GM23338 (cell line): ENCODE measurements around the gene IFI44L. TPM values are rescaled to one million over a fixed set of nuclear protein-coding genes. Genes with fewer than 3 reads are reported as not detected.

Source experiments
- ATAC-seq: fragments of 200-7000 bp; cut with Tn5 transposase; 3 replicates; pipeline ENCODE4 v1.9.1; 2020
- DNase-seq: peaks from one replicate; pipeline ENCODE4 v3.0.0-alpha.2; 2015; ENCODE audit warnings: low spot score
- H2AFZ ChIP-seq: fragments of 200-600 bp; sonication (generic); 2 replicates; pipeline ENCODE4 v1.8.0; 2016; ENCODE audit warnings: antibody characterized with exemption, mild to moderate bottlenecking, moderate library complexity
- H3F3A ChIP-seq: fragments of 200-600 bp; sonication (generic); replicated peaks from 2 replicates; pipeline ENCODE4 v1.8.0; 2017; ENCODE audit warnings: antibody characterized with exemption, mixed run types, low read depth
- H3K27ac ChIP-seq: fragments of 200-600 bp; sonication (generic); 2 replicates; pipeline ENCODE4 v1.6.1; 2016; ENCODE audit warnings: low read depth
- H3K27me3 ChIP-seq: fragments of 200-600 bp; sonication (generic); 2 replicates; pipeline ENCODE4 v1.8.0; 2016; ENCODE audit warnings: mild to moderate bottlenecking, mixed run types, moderate library complexity; ENCODE audit not compliant: insufficient read depth
- H3K36me3 ChIP-seq: fragments of 200-600 bp; sonication (generic); 2 replicates; pipeline ENCODE4 v1.8.0; 2016; ENCODE audit warnings: mild to moderate bottlenecking; ENCODE audit not compliant: insufficient read depth
- H3K4me1 ChIP-seq: fragments of 200-600 bp; sonication (generic); 2 replicates; pipeline ENCODE4 v1.8.0; 2016; ENCODE audit warnings: mild to moderate bottlenecking, moderate library complexity; ENCODE audit not compliant: insufficient read depth
- H3K4me2 ChIP-seq: fragments of 200-600 bp; sonication (generic); 2 replicates; pipeline ENCODE4 v1.7.1; 2017; ENCODE audit warnings: mixed run types
- H3K4me3 ChIP-seq: fragments of 200-600 bp; sonication (generic); 2 replicates; pipeline ENCODE4 v1.6.1; 2016; ENCODE audit warnings: mixed run types
- H3K79me2 ChIP-seq: fragments of 200-600 bp; sonication (generic); replicated peaks from 2 replicates; pipeline ENCODE4 v1.8.0; 2017; ENCODE audit warnings: mild to moderate bottlenecking; ENCODE audit not compliant: insufficient read depth
- H3K9me2 ChIP-seq: fragments of 200-600 bp; sonication (generic); 2 replicates; pipeline ENCODE4 v1.8.0; 2017; ENCODE audit not compliant: insufficient read depth
- H4K20me1 ChIP-seq: fragments of 200-600 bp; sonication (generic); replicated peaks from 2 replicates; pipeline ENCODE4 v1.8.0; 2017; ENCODE audit warnings: mild to moderate bottlenecking; ENCODE audit not compliant: insufficient read depth
- H3K27ac Mint-ChIP-seq: 2 replicates; pipeline ENCODE4 v1.8.0; 2020; ENCODE audit warnings: inconsistent platforms, mild to moderate bottlenecking, moderate library complexity, mixed read lengths
- H3K27me3 Mint-ChIP-seq: 3 replicates; pipeline ENCODE4 v1.8.0; 2022; ENCODE audit warnings: low read depth, mild to moderate bottlenecking, moderate library complexity, mixed read lengths, inconsistent platforms; ENCODE audit not compliant: insufficient read depth, poor library complexity
- H3K36me3 Mint-ChIP-seq: 3 replicates; pipeline ENCODE4 v1.8.0; 2021; ENCODE audit warnings: low read depth, mild to moderate bottlenecking, inconsistent platforms, moderate library complexity, mixed read lengths
- H3K4me1 Mint-ChIP-seq: 3 replicates; pipeline ENCODE4 v1.8.0; 2020; ENCODE audit warnings: mild to moderate bottlenecking, inconsistent platforms, mixed read lengths
- H3K4me3 Mint-ChIP-seq: 3 replicates; pipeline ENCODE4 v1.8.0; 2021; ENCODE audit warnings: moderate library complexity, mild to moderate bottlenecking, inconsistent platforms, mixed read lengths
- H3K9me3 Mint-ChIP-seq: 3 replicates; pipeline ENCODE4 v1.8.0; 2020; ENCODE audit warnings: moderate library complexity, mild to moderate bottlenecking, inconsistent platforms, mixed read lengths
- CREB1 ChIP-seq: fragments of 250-450 bp; sonication (Bioruptor Pico); IDR thresholded peaks from 2 replicates; pipeline ENCODE4 v1.5.0; 2020; ENCODE audit warnings: low read depth, mild to moderate bottlenecking, moderate library complexity
- EZH2 ChIP-seq: fragments of 200-600 bp; sonication (generic); IDR thresholded peaks from one replicate; pipeline ENCODE4 v1.8.0; 2017; ENCODE audit warnings: antibody characterized with exemption, mild to moderate bottlenecking, low read depth; ENCODE audit not compliant: unreplicated experiment
- EZH2phosphoT487 ChIP-seq: fragments of 200-600 bp; sonication (generic); IDR thresholded peaks from one replicate; pipeline ENCODE4 v1.8.1; 2018; ENCODE audit warnings: antibody characterized with exemption; ENCODE audit not compliant: unreplicated experiment
- JUNB ChIP-seq: IDR thresholded peaks from one replicate; pipeline ENCODE4 v1.6.1; 2016; ENCODE audit warnings: antibody characterized with exemption; ENCODE audit not compliant: unreplicated experiment
- NANOG ChIP-seq: IDR thresholded peaks from 2 replicates; pipeline ENCODE4 v1.6.1; 2016; ENCODE audit warnings: antibody characterized with exemption, borderline replicate concordance
- POLR2AphosphoS5 ChIP-seq: IDR thresholded peaks from 2 replicates; pipeline ENCODE4 v1.6.1; 2016; ENCODE audit warnings: antibody characterized with exemption, low read depth
- STAT1 ChIP-seq: IDR thresholded peaks from one replicate; pipeline ENCODE4 v1.6.1; 2016; ENCODE audit warnings: antibody characterized with exemption; ENCODE audit not compliant: unreplicated experiment
- polyA plus RNA-seq: library from polyadenylated mRNA; unstranded; fragments of >200 nt; fragmentation: Nextera tagmentation; extraction: Ambion mirVana; gene quantifications from 2 replicates; pipeline ENCODE4 v1.2.1, GENCODE V29; 2016
- total RNA-seq: library from RNA; depleted of rRNA; stranded (reverse); fragments of >200 nt; shearing (Covaris generic); gene quantifications from 2 replicates; pipeline ENCODE4 v1.2.3, GENCODE V29; 2014
- TF ChIP-seq, protein P1 (sequence below), 2 experiments: fragments of 200-600 bp in 1 of 2; sonication (generic) in 1 of 2; conservative IDR thresholded peaks; 2 replicates each; pipeline versions ENCODE4 v1.5.1 to v1.6.1; 2016 to 2017; ENCODE audit warnings: antibody characterized with exemption in 2 of 2, low read depth in 2 of 2, mild to moderate bottlenecking in 2 of 2, moderate library complexity in 1 of 2
- TF ChIP-seq, protein P2 (sequence below): IDR thresholded peaks from 2 replicates; pipeline ENCODE4 v1.6.1; 2016; ENCODE audit warnings: antibody characterized with exemption

Gene IFI44L
- total and polyA plus RNA-seq, 2 experiments from 2014 or later: not detected

DNA sequence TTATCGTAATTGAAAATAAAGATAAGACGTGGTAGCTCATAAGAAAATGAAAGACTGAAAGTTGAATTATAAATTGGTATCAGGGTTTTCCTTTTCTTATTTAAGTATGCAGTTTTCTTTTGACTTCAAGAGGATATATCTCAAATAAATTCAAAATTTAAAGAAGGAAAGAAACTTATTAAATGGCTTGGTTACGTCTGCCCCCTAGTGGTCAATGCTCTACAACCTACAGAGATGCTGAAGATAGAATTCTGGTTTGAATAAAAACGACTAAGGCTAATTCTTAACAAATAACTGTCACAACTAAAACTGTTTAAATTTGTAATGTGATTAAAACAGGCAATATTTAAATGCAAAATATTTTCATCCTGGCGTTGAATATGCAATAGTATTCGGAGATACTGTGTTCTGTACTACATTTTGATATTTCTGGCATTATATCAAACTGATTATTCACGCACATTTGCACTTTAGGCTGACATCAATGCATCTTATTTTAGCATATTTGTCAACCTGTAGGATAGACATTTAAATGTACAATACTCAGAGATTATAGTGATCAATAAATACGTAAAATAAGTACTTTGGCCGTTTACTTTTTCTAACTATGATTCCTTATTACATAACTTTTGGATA, 56.2 kb downstream of the IFI44L start:
- H2AFZ ChIP-seq: no peak overlapping the region
- no peak overlapping the region for H3K4me3 Mint-ChIP-seq
- H3K4me2 ChIP-seq: no peak overlapping the region
- no peaks in the 10 kb centered on the region for H3K27me3 ChIP-seq
- no peak for ATAC-seq
- peaks cover 3% of the 10 kb centered on the region; the same call in 2 of the 3 replicates for H3K4me1 Mint-ChIP-seq
- no peaks in the 10 kb centered on the region for H3K9me3 Mint-ChIP-seq
- no peaks in the 10 kb centered on the region for H3K4me1 ChIP-seq
- no peak for TF ChIP-seq STAT1
- TF ChIP-seq, protein P1, sequence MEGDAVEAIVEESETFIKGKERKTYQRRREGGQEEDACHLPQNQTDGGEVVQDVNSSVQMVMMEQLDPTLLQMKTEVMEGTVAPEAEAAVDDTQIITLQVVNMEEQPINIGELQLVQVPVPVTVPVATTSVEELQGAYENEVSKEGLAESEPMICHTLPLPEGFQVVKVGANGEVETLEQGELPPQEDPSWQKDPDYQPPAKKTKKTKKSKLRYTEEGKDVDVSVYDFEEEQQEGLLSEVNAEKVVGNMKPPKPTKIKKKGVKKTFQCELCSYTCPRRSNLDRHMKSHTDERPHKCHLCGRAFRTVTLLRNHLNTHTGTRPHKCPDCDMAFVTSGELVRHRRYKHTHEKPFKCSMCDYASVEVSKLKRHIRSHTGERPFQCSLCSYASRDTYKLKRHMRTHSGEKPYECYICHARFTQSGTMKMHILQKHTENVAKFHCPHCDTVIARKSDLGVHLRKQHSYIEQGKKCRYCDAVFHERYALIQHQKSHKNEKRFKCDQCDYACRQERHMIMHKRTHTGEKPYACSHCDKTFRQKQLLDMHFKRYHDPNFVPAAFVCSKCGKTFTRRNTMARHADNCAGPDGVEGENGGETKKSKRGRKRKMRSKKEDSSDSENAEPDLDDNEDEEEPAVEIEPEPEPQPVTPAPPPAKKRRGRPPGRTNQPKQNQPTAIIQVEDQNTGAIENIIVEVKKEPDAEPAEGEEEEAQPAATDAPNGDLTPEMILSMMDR (conservative IDR thresholded peaks at IDR 0.05; ENCODE audit: low read depth in 2 of 2): peak; percentile 69 to 96
- H3K27ac Mint-ChIP-seq: no peak overlapping the region
- no peaks in the 10 kb centered on the region for H3K36me3 Mint-ChIP-seq
- H3K4me3 ChIP-seq: no peak overlapping the region
- H4K20me1 ChIP-seq: no peaks in the 10 kb centered on the region
- H3K9me2 ChIP-seq: no peaks in the 10 kb centered on the region
- DNase-seq: peak; percentile 81
- no peaks in the 10 kb centered on the region for H3K79me2 ChIP-seq
- no peak overlapping the region for H3K27ac ChIP-seq
- no peaks in the 10 kb centered on the region for H3K36me3 ChIP-seq
- H3F3A ChIP-seq: no peaks in the 10 kb centered on the region
- H3K27me3 Mint-ChIP-seq: no peaks in the 10 kb centered on the region

DNA sequence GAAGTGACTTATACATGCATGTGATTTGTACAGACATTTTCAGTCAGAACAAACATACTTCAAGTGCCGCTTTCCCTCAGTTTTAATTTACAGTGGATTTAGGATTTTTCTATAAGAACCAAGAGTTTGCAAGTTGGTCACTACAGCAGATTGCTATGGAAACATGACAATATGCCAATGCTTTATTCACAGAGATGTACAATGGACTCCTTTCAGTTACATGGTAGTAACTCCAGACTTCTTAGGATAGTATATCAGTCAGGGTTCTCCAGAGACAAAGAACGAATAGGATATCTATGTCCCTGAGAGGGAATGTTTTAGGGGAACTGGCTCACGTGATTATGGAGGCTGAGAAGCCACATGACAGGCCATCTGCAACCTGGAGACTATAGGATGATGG, 56.7 kb downstream of the IFI44L start:
- H3K36me3 ChIP-seq: no peaks in the 10 kb centered on the region
- Mint-ChIP-seq H3K27ac (no peak overlapping the region), H3K36me3 (no peaks in the 10 kb centered on the region), H3K4me1 (peaks cover 3% of the 10 kb centered on the region; the same call in 2 of the 3 replicates), H3K4me3 (no peak overlapping the region), H3K9me3 (no peaks in the 10 kb centered on the region), H3K27me3 (no peaks in the 10 kb centered on the region)
- ATAC-seq (no peak), DNase-seq (no peak)
- no peaks in the 10 kb centered on the region for H3K4me1 ChIP-seq
- H3K79me2 ChIP-seq: no peaks in the 10 kb centered on the region
- TF ChIP-seq, protein P2, sequence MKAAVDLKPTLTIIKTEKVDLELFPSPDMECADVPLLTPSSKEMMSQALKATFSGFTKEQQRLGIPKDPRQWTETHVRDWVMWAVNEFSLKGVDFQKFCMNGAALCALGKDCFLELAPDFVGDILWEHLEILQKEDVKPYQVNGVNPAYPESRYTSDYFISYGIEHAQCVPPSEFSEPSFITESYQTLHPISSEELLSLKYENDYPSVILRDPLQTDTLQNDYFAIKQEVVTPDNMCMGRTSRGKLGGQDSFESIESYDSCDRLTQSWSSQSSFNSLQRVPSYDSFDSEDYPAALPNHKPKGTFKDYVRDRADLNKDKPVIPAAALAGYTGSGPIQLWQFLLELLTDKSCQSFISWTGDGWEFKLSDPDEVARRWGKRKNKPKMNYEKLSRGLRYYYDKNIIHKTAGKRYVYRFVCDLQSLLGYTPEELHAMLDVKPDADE: no peak
- TF ChIP-seq CREB1: no peak
- no peak for TF ChIP-seq EZH2phosphoT487
- TF ChIP-seq EZH2: no peak
- no peak for TF ChIP-seq POLR2AphosphoS5
- TF ChIP-seq, protein P1 (conservative IDR thresholded peaks at IDR 0.05; ENCODE audit: low read depth in 2 of 2): no peak
- no peak for TF ChIP-seq NANOG
- TF ChIP-seq JUNB: no peak
- no peak overlapping the region for H3K4me2 ChIP-seq
- no peaks in the 10 kb centered on the region for H3K27me3 ChIP-seq
- no peaks in the 10 kb centered on the region for H3K9me2 ChIP-seq
- no peaks in the 10 kb centered on the region for H3F3A ChIP-seq
- H2AFZ ChIP-seq: no peak overlapping the region
- H4K20me1 ChIP-seq: no peaks in the 10 kb centered on the region
- H3K27ac ChIP-seq: no peak overlapping the region
- no peak overlapping the region for H3K4me3 ChIP-seq
